Heart right ventricle (tissue), 16 donors: ENCODE measurements around the gene CDKAL1. TPM values are rescaled to one million over a fixed set of nuclear protein-coding genes. Genes with fewer than 3 reads are reported as not detected.

ENCODE experiments used
- ATAC-seq, 8 donors: fragments of 200-7000 bp; cut with Tn5 transposase; one replicate each; pipeline ENCODE4 v1.9.1; 2020; ENCODE audit warnings: mild to moderate bottlenecking in 8 of 8, moderate library complexity in 8 of 8, moderate number of reproducible peaks in 1 of 8
- DNase-seq, 2 donors: peaks; one replicate each; pipeline ENCODE4 v3.0.0-alpha.2; 2020
- H3K27ac ChIP-seq, 10 donors: fragments of 200-600 bp; sonication (generic) in 2 of 10; one replicate each; pipeline versions ENCODE4 v1.5.0 to v1.8.0; 2020 to 2022; ENCODE audit warnings: mild to moderate bottlenecking in 3 of 10
- H3K27me3 ChIP-seq, 7 donors: fragments of 200-600 bp; one replicate each; pipeline ENCODE4 v1.8.0; 2021 to 2022; ENCODE audit warnings: mild to moderate bottlenecking in 2 of 7
- H3K36me3 ChIP-seq, 9 donors: fragments of 200-600 bp; sonication (generic) in 1 of 9; one replicate each; pipeline versions ENCODE4 v1.5.0 to v1.8.0; 2020 to 2022; ENCODE audit warnings: mild to moderate bottlenecking in 2 of 9
- H3K4me1 ChIP-seq, 9 donors: fragments of 200-600 bp; sonication (generic) in 1 of 9; one replicate each; pipeline versions ENCODE4 v1.5.0 to v1.8.0; 2020 to 2022; ENCODE audit warnings: mild to moderate bottlenecking in 4 of 9
- H3K4me3 ChIP-seq, 10 donors: fragments of 200-600 bp; sonication (generic) in 2 of 10; one replicate each; pipeline versions ENCODE4 v1.5.0 to v1.8.0; 2020 to 2022; ENCODE audit warnings: mild to moderate bottlenecking in 7 of 10, moderate library complexity in 2 of 10
- H3K9me3 ChIP-seq, 11 donors: fragments of 200-600 bp in 10 of 11; sonication (generic) in 2 of 11; one replicate each; pipeline versions ENCODE4 v1.5.0 to v1.8.0; 2013 to 2022; ENCODE audit warnings: mild to moderate bottlenecking in 2 of 11, control low read depth in 1 of 11, moderate library complexity in 1 of 11
- WGBS, 2 donors: extraction: QIAGEN DNeasy Blood & Tissue Kit; methylation state at CpG; one replicate each; pipeline ENCODE4 v1.1.7; 2013; ENCODE audit warnings: inconsistent platforms in 1 of 2; 5-methylcytosine and 5-hydroxymethylcytosine counted together
- intact Hi-C, 10 donors: fragments of 100-400 bp; cut with DNase I; formaldehyde crosslinking; loops; one replicate each; pipeline versions ENCODE4 v1.11.1 to v1.14.2; 2022
- polyA plus RNA-seq, 2 donors: library from polyadenylated mRNA; stranded (reverse); fragments of 200-250 nt; gene quantifications; one replicate each; pipeline ENCODE4 v1.2.3, GENCODE V29; 2013
- total RNA-seq, 10 donors: library from RNA; stranded (reverse); fragmentation: NEBNext Ultra II Directional in 3 of 10; extraction: Animal tissue kit (Norgen Biotek cat#: 25700) in 3 of 10; gene quantifications; one replicate each; pipeline versions ENCODE4 v1.2.1 to v1.2.4, GENCODE V29; 2021 to 2023
- TF ChIP-seq, protein P1 (sequence below), 9 donors: fragments of 200-600 bp; sonication (generic) in 2 of 9; IDR thresholded peaks; one replicate each; pipeline versions ENCODE4 v1.5.0 to v1.8.0; 2021 to 2022; ENCODE audit warnings: antibody characterized with exemption in 9 of 9, mild to moderate bottlenecking in 5 of 9, moderate library complexity in 1 of 9
- donor health status: Arrhythmogenic right ventricular cardiomyopathy.
- donor health status: ischemic (EF 13 %, LVEDD 7.1; RV severe dilation, severe dysfunction).
- donor health status: healthy with polysubstance abuse.
- donor health status: DM: no; HTN: yes; CAD: no.
- donor health status: DM: no; HTN: no; CAD: no.
- donor health status: ischemic (EF 25% LVEDD 6.9; RV normal size, moderate dysfunction).
- donor health status: ischemic (EF 25% LVEDD 5.7; RV mildly dilated, moderate dysfunction).
- donor health status: healthy.
- donor health status: DM: yes; HTN: yes; CAD: no.
- donor health status: Ischemic cardiomyopathy.
- donor health status: ischemic (EF 35%, LVEDD 5.7; RV mildly dilated, moderate dysfunction).
- donor health status: nonischemic (EF 11% LVEDD 7.7; RV severe dilation, severe dysfunction).
- donor health status: DM: yes; HTN: yes; CAD: no.
- donor health status: PGD.
- donor health status: ischemic (EF 29% LVEDD 5.4; RV normal size, mild dysfunction).
- donor health status: nonischemic (EF 23%, LVEDD 6.1; RV moderate dilation, normal function).

Gene CDKAL1
- total and polyA plus RNA-seq, 12 donors: 3.2 to 14.0 (median 10.6) TPM

DNA sequence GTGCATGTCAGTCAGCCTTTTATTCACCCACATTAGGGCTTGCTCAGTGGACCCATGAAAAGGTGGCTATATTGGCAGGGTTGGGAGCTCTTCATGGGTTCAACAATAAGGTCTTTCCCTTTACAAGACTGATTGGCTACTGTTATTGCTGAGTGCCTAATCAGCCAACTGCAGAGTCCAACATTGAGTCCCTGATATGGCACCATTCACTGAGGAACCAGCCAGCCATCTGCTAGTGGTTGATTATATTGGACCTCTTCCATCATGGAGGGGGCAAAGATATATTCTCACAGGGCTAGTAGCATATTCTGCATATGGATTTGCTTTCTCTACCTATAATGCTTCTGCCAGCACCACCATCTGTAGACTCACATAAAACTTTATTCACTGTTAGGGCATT is 69.9 kb downstream of the CDKAL1 start:
- TF ChIP-seq, protein P1, sequence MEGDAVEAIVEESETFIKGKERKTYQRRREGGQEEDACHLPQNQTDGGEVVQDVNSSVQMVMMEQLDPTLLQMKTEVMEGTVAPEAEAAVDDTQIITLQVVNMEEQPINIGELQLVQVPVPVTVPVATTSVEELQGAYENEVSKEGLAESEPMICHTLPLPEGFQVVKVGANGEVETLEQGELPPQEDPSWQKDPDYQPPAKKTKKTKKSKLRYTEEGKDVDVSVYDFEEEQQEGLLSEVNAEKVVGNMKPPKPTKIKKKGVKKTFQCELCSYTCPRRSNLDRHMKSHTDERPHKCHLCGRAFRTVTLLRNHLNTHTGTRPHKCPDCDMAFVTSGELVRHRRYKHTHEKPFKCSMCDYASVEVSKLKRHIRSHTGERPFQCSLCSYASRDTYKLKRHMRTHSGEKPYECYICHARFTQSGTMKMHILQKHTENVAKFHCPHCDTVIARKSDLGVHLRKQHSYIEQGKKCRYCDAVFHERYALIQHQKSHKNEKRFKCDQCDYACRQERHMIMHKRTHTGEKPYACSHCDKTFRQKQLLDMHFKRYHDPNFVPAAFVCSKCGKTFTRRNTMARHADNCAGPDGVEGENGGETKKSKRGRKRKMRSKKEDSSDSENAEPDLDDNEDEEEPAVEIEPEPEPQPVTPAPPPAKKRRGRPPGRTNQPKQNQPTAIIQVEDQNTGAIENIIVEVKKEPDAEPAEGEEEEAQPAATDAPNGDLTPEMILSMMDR (IDR thresholded peaks at IDR 0.05): no peak
- intact Hi-C loops: no loop called here
- no peak for ATAC-seq
- H3K4me3 ChIP-seq: no peak overlapping the region
- no peaks in the 10 kb centered on the region for H3K36me3 ChIP-seq
- H3K27ac ChIP-seq: no peak overlapping the region
- no peaks in the 10 kb centered on the region for H3K9me3 ChIP-seq
- no peaks in the 10 kb centered on the region for H3K4me1 ChIP-seq
- no peaks in the 10 kb centered on the region for H3K27me3 ChIP-seq
- DNase-seq: no peak

DNA sequence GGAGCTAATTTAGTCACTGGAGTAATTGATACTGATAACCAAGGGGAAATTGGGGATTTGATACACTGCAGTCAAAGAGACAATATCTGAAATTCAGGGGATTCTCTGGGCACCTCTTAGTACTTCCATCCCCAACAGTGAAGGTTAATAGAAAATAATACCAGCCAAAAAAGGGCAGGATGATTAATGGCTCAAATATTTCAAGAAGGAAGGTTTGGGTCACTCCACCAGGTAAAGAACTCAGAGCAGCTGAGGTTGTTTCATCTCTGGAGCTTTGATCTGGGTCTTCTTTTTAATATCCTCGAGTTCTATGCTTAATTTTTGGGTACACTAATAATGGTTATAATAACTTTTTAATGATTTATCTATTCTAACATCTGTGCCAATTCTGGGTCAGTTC is 70.8 kb downstream of the CDKAL1 start:
- TF ChIP-seq, protein P1 (IDR thresholded peaks at IDR 0.05): no peak
- intact Hi-C loops: no loop called here

DNA sequence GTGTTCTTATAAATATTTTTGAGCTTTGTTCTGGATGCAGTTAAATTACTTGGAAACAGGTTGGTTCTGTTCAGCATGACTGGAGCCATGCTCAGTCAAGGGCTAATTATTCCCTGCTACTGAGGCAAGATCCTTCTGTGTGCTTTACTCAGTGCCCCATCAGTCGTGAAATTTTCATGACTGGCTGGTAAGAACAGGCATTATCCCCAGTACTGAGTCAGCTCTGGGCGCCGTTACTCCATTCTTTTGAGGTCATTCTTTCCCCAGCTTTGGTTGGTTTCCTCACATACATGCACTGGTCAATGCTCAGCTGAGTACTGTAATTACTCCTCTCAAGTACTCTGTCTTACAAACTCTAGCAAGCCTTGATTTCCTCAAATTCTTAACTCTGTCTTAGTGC is 71.3 kb downstream of the CDKAL1 start:
- no peak for ATAC-seq
- Histone ChIP-seq H3K27me3 (no peaks in the 10 kb centered on the region), H3K4me1 (no peaks in the 10 kb centered on the region), H3K27ac (no peak overlapping the region), H3K36me3 (no peaks in the 10 kb centered on the region), H3K9me3 (peaks cover 0 to 6% (median 0%) of the 10 kb centered on the region in 11 donors), H3K4me3 (no peak overlapping the region)
- intact Hi-C loops: no loop called here
- DNase-seq: no peak
- TF ChIP-seq, protein P1 (IDR thresholded peaks at IDR 0.05): no peak
- WGBS, 2 donors: 84 to 97% methylated on average over 3 of the region's 3 CpGs

More for the DNA sequence above, 70.8 kb downstream of the CDKAL1 start:
- peaks cover 0 to 5% (median 0%) of the 10 kb centered on the region in 11 donors for H3K9me3 ChIP-seq
- no peaks in the 10 kb centered on the region for H3K4me1 ChIP-seq
- no peak for ATAC-seq
- H3K36me3 ChIP-seq: no peaks in the 10 kb centered on the region
- no peak for DNase-seq
- 87 to 100% methylated on average over 1 of the region's 1 CpG for WGBS, 2 donors
- H3K27me3 ChIP-seq: no peaks in the 10 kb centered on the region
- no peak overlapping the region for H3K4me3 ChIP-seq
- no peak overlapping the region for H3K27ac ChIP-seq

DNA sequence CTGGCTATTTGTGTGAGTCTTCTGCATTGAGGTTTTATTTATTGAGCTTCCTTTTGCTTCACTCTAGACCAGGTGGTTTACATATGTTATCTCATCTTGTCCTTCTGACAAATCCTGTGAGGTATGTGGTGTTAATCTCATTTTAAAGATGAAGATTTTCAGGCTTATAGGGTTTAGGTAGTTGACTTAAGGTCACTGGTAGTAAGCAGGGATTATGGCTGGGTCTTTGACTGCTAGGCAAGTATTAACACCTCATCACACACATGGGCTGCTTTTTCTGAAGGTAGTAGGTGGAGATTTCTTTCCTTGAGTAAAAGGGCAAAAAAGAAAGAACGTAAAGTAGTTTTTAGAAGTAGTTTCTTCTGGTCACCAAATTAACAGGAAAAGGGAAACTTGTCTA is 72.6 kb downstream of the CDKAL1 start:
- H3K27me3 ChIP-seq: no peaks in the 10 kb centered on the region
- no peak overlapping the region for H3K27ac ChIP-seq
- intact Hi-C loops: no loop called here
- TF ChIP-seq, protein P1 (IDR thresholded peaks at IDR 0.05): no peak
- peaks cover 0 to 9% (median 0%) of the 10 kb centered on the region in 11 donors for H3K9me3 ChIP-seq
- DNase-seq (no peak), ATAC-seq (no peak)
- WGBS, 2 donors: 93% methylated on average over 1 of the region's 1 CpG
- no peak overlapping the region for H3K4me3 ChIP-seq
- no peaks in the 10 kb centered on the region for H3K4me1 ChIP-seq
- H3K36me3 ChIP-seq: no peaks in the 10 kb centered on the region
